Hindlimb muscle (tissue), 1 donor: ENCODE measurements around the gene KRTAP21-2. TPM values are rescaled to one million over a fixed set of nuclear protein-coding genes. Genes with fewer than 3 reads are reported as not detected.
"Not testable (repeated sequence)": the region's sequence is repeated elsewhere in the genome, so short reads cannot be mapped to it uniquely, and the experiment has no call there.

ENCODE experiments used
- DNase-seq: peaks from one replicate; pipeline ENCODE4 v3.0.0-alpha.2; 2013
- polyA plus RNA-seq: library from polyadenylated mRNA; unstranded; fragments of 120-200 nt; gene quantifications from one replicate; pipeline ENCODE4 v1.2.1, GENCODE V29; 2013; ENCODE audit not compliant: insufficient read length

Gene KRTAP21-2
- not detected for polyA plus RNA-seq

DNA sequence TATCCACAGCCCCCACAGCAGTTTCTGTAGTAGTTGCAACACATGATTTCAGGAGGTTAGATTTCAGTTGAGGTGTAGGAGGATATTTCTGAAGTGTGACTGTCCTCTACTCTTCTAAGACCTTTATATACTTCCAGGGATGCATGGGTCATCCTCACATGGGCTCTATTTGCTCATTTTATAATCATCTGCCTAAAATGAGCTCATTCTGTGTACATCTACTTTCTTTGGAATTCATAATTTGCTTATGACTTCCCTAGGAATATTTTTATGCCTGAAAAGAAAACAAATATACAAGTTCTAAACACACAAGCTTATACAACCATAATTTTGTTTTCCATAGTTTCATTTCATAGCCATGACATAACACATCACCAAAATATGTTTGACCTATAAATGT is at the start of gene KRTAP21-2:
Gene KRTAP21-2, minus strand, starts transcription at position 101 of the 400 bp plus-strand sequence. Its CDS starts 57 bp downstream, at position 44.
- no peak for DNase-seq

DNA sequence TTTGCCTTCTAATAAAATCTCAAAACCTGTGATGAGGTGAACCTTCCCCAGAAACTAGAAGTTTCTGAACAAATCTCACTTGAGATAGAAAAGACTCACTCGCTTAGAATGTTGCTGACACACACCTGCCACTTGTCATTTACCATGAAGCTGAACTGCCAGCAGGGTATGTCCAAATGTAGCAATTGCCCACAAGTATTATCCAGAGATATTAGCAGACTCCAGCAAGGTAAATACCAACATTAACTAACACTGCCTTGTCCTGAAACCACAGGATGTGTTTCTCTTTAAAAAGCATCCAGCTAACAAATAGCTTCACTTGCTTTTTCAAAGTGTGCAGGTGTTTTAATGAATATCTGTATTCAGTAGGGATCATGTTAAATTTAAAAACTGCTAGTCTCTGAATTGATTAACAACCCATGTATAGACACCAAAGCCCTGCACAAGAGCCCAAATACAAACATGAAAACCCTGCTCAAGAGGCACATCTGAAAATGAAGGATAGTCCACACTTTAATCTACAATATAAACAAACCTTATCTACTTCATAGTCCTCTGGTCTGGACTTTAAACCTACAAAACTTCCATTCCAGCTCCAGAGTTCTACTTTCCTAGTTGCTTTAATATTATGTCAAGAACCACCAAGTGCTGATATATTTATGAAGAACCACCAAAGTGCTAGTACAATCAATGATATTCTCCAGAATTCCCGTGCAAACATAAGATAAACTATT is 46.7 kb upstream of the KRTAP21-2 start:
- no peak for DNase-seq

DNA sequence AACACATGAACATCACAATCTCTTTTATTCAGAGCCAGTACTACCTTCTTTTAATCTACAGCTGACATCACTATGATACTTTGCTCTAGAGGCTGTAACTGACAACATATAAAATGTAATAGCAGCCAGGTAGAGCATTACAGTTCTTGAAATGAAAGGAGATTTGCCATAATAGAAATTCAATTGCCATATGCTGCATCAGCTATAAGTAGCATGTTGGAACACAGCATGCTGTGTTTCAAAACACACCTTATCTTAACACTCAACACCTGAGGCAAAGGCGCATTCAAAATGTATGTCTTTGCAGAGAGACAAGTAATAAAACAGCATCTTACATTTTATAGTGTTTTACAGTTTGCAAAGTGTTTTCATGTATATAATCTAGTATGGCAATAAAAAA is 32.2 kb upstream of the KRTAP21-2 start:
- DNase-seq = no peak

GRCh38 chr21:30769724-30770431 is 22.8 kb upstream of the KRTAP21-2 start:
- DNase-seq = no peak

GRCh38 chr21:30760776-30761175 is 13.7 kb upstream of the KRTAP21-2 start:
- DNase-seq = no peak

DNA sequence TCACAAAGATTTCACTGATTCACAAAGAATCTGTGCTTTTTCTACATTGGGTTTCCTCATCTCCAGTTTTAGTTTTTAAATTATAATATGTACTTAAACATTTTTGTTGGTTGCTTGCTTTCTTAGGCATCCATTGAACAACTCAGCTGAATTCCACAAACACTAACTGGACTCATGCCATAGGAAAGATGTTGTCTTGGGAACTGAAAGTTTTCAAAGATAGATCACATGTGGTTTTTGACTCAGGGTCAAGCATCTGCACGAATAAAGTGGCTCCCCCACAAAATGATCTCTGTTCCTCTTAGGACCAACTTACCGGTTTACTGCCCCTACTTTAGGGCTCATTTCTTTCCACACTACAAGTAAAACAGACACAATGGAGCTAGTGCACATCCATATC is 11.2 kb upstream of the KRTAP21-2 start:
- DNase-seq = peak; percentile 22

GRCh38 chr21:30755328-30755727 is 8.3 kb upstream of the KRTAP21-2 start, which contains the start of gene KRTAP21-1:
TSS of gene KRTAP21-1 (minus strand) at chr21:30755428. CDS start at chr21:30755378, 50 bp downstream.
- DNase-seq = not testable (repeated sequence)

DNA sequence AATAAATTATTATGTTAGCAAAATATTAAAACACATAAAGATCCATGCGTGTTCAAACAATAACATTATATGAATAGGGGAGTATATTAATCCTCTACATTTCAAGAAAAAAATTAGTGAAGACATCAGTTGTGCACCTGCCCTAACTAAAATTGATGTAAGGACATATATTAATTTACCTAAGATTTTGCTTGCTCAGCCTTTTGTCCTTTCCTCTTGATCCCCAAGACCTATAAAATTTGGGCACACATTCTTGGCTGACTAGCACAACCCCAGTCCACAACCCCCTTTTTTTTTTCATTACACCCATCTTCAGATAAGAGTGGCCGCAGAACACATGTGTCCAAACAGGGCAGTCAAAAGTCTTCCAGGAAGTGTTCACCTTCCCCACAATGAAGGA is 6.6 kb downstream of the KRTAP21-2 start:
- DNase-seq = no peak

- no peak for DNase-seq
Measured at GRCh38 chr21:30733026-30733425, 14.0 kb downstream of the KRTAP21-2 start.

DNA sequence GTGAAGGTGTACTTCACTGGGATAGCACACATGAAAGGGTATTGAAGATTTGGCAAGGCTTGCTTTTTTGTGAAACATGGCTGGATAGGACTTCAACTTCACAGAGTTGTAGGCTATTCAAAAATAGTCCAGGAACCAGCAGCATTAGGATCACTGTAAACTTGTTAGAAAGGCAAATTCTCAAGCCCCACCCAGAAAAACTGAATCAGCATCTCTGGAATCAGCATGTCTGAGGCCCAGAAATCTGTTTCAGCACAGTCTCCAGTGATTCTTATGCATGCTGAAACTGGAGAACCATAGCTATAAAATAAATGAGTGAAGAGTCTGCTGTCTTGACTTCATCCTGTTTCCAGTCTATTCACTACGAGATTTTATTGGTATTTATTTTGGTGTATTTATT is 20.3 kb downstream of the KRTAP21-2 start:
- DNase-seq = no peak

GRCh38 chr21:30719401-30719800 is 27.7 kb downstream of the KRTAP21-2 start:
- DNase-seq = no peak

- DNase-seq = no peak
Measured at GRCh38 chr21:30718239-30718909, 28.7 kb downstream of the KRTAP21-2 start, which contains the start of gene KRTAP21-3. TSS of gene KRTAP21-3 (minus strand) at chr21:30718777. CDS start at chr21:30718759, 18 bp downstream.

GRCh38 chr21:30717105-30717504 is 30.0 kb downstream of the KRTAP21-2 start:
- no peak for DNase-seq

DNA sequence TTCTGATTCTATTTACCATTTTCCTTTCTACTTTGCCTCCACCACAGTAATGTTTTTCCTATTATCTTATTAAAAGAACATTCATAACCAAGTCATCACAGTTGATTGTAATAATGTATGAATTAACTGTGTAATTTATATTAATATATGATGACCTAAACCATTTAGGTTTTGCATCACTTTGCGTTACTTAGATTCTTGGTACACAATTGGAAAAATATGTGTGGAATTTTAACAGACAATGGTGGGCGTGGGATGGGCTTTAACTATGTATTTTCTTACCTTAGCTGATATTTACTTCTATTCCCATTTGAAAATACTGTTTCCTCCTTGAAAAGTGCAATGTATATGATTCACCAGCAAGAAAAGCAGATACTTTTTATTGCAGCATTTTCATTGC is 32.1 kb downstream of the KRTAP21-2 start:
- no peak for DNase-seq

DNA sequence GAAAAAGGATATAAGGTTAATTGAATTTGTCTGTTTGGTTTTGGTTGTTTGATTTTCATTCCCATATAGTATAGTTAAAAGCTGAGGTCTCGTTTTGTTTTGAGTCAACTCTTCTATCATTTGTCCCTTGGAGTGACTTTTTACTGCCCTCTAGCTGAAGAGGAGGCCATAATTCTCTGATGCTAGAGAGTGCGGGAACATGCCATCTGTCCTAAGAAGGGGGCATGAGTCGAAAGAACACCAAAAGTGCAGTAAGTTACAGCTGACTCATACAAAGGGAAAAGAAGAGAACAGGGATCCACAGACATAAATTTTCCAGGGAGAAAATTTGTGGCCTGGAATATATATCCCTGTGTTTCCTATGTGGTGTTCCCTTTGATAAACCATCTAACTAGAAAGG is 32.6 kb downstream of the KRTAP21-2 start:
- DNase-seq = no peak

DNA sequence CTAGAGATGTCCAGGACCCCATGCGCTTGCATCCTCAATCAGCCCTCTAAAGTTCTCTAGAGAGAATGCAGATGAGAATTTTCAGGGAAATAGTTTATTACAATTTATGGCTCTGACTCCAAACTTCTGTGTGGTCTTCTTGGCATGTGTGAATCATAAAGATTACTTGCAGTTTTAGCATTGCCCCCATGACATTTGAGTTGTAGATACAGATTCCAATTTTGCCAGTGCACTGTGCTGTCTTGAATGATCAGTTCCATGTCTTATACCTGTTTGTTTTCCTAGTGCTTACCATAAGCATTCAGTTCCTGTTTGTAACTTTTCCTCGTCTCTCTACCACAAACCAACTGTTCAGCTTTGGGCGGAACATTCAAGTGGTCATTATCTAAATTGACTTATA is 33.3 kb downstream of the KRTAP21-2 start:
- DNase-seq = no peak

GRCh38 chr21:30710499-30710898 is 36.6 kb downstream of the KRTAP21-2 start:
- no peak for DNase-seq

GRCh38 chr21:30707409-30707808 is 39.6 kb downstream of the KRTAP21-2 start:
- no peak for DNase-seq

Other genes starting within 250 kb of the KRTAP21-2 start
- gene KRTAP19-5, start 245.1 kb downstream of the KRTAP21-2 start, polyA plus RNA-seq = not detected
- not detected for gene KRTAP19-6, start 205.4 kb downstream of the KRTAP21-2 start, polyA plus RNA-seq
- gene KRTAP19-7, start 185.9 kb downstream of the KRTAP21-2 start, polyA plus RNA-seq = not detected
- gene KRTAP22-2, start 156.9 kb downstream of the KRTAP21-2 start, polyA plus RNA-seq = not detected
- gene KRTAP6-3, start 154.8 kb downstream of the KRTAP21-2 start, polyA plus RNA-seq = not detected
- gene KRTAP6-2, start 148.4 kb downstream of the KRTAP21-2 start, polyA plus RNA-seq = not detected
- gene KRTAP22-1, start 146.2 kb downstream of the KRTAP21-2 start, polyA plus RNA-seq = not detected
- not detected for gene KRTAP6-1, start 133.3 kb downstream of the KRTAP21-2 start, polyA plus RNA-seq
- gene KRTAP20-1, start 130.8 kb downstream of the KRTAP21-2 start, polyA plus RNA-seq = not detected
- gene KRTAP20-4, start 126.6 kb downstream of the KRTAP21-2 start, polyA plus RNA-seq = not detected
- gene KRTAP20-2, start 112.1 kb downstream of the KRTAP21-2 start, polyA plus RNA-seq = not detected
- gene KRTAP20-3, start 104.4 kb downstream of the KRTAP21-2 start, polyA plus RNA-seq = not detected
- gene KRTAP21-3, start 28.5 kb downstream of the KRTAP21-2 start, polyA plus RNA-seq = not detected
- gene KRTAP21-1, start 8.2 kb upstream of the KRTAP21-2 start, polyA plus RNA-seq = not detected
- not detected for gene KRTAP8-1, start 66.0 kb upstream of the KRTAP21-2 start, polyA plus RNA-seq
- gene KRTAP7-1, start 82.5 kb upstream of the KRTAP21-2 start, polyA plus RNA-seq = not detected
- gene KRTAP11-1, start 134.3 kb upstream of the KRTAP21-2 start, polyA plus RNA-seq = not detected